NCI-H345 treated with DMSO at 0.1 percent for 48 hours (cell line): Measurements from ENCODE around the gene PPFIA4.

Experiments used
- DNase-seq: peaks from one replicate; lab custom pipeline; 2025; ENCODE audit not compliant: unreplicated experiment; lab: John Stamatoyannopoulos, UW

PPFIA4 gene

GRCh38 chr1:203081465-203082230 lies 55.4 kb downstream of the PPFIA4 start:
- no peak for DNase-seq

- no peak for DNase-seq
Observed at GRCh38 chr1:203082231-203082505, 55.9 kb downstream of the PPFIA4 start.

GRCh38 chr1:203082571-203083462 lies 56.5 kb downstream of the PPFIA4 start:
- DNase-seq: no peak

GRCh38 chr1:203083463-203083921 lies 57.2 kb downstream of the PPFIA4 start:
- no peak for DNase-seq

GRCh38 chr1:203084588-203085527 lies 58.6 kb downstream of the PPFIA4 start:
- DNase-seq: no peak

- DNase-seq: no peak
Observed at GRCh38 chr1:203085528-203086406, 59.5 kb downstream of the PPFIA4 start, which contains the start of gene MYOG. TSS of gene MYOG (minus strand) at chr1:203086012. CDS start at chr1:203085961, 51 bp downstream.

- no peak for DNase-seq
Observed at GRCh38 chr1:203086992-203087763, 60.9 kb downstream of the PPFIA4 start.

GRCh38 chr1:203088441-203088840 lies 62.1 kb downstream of the PPFIA4 start:
- DNase-seq: no peak

- no peak for DNase-seq
Observed at GRCh38 chr1:203089001-203089650, 62.8 kb downstream of the PPFIA4 start.

GRCh38 chr1:203089651-203090045 lies 63.4 kb downstream of the PPFIA4 start:
- DNase-seq: no peak

GRCh38 chr1:203090421-203091198 lies 64.3 kb downstream of the PPFIA4 start:
- DNase-seq: no peak

GRCh38 chr1:203091199-203091477 lies 64.8 kb downstream of the PPFIA4 start:
- no peak for DNase-seq

GRCh38 chr1:203091761-203092330 lies 65.6 kb downstream of the PPFIA4 start:
- DNase-seq: no peak

- DNase-seq: no peak
Observed at GRCh38 chr1:203093754-203094410, 67.6 kb downstream of the PPFIA4 start.

GRCh38 chr1:203095061-203095690 lies 68.9 kb downstream of the PPFIA4 start:
- DNase-seq: no peak

GRCh38 chr1:203096566-203096965 lies 70.3 kb downstream of the PPFIA4 start:
- DNase-seq: no peak

GRCh38 chr1:203097001-203097400 lies 70.7 kb downstream of the PPFIA4 start:
- no peak for DNase-seq
